GM12864 (cell line): ENCODE data around the gene RNU6-8.
A peak's percentile ranks its signal among the peaks of the same experiment; 100 is the strongest.

Experiments used
- DNase-seq: peaks from one replicate; pipeline ENCODE4 v3.0.0-alpha.2; 2011; ENCODE audit warnings: low read depth
- H3K4me3 ChIP-seq: 2 replicates; pipeline ENCODE4 v1.5.1; 2011; ENCODE audit warnings: mild to moderate bottlenecking, low read depth, low read length, control low read depth
- TF ChIP-seq, protein P1 (sequence below): IDR thresholded peaks from 2 replicates; pipeline ENCODE4 v1.5.1; 2011; ENCODE audit warnings: low read depth, mild to moderate bottlenecking, moderate library complexity, low read length, control low read depth, inconsistent platforms; ENCODE audit errors: missing control alignments

The RNU6-8 gene

DNA sequence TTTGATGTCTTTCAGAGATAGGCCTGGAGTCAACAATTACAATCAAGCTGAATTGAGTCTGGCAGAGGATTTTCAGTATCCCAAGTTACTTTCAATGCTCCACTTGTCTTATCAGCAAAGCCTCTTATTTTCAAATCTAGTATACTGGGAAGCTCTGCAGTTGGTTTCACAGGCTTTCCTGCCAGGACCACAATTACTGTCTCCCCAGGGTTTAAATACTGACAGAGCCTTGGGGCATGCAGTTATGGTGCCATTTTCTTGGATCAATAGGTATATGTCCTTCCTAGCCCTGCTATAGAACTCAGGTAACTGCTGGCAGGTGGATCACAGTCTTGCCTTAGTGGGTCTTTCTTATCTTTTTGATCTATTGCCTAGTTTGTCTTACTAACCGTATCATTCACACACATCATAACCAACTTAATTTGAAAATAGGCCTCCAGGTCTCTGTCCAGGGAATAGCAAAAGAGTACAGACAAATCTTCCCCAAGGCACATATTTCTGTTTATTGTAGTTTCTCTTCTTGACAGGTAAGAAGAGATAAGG is 22.4 kb upstream of the RNU6-8 start:
- TF ChIP-seq, protein P1, sequence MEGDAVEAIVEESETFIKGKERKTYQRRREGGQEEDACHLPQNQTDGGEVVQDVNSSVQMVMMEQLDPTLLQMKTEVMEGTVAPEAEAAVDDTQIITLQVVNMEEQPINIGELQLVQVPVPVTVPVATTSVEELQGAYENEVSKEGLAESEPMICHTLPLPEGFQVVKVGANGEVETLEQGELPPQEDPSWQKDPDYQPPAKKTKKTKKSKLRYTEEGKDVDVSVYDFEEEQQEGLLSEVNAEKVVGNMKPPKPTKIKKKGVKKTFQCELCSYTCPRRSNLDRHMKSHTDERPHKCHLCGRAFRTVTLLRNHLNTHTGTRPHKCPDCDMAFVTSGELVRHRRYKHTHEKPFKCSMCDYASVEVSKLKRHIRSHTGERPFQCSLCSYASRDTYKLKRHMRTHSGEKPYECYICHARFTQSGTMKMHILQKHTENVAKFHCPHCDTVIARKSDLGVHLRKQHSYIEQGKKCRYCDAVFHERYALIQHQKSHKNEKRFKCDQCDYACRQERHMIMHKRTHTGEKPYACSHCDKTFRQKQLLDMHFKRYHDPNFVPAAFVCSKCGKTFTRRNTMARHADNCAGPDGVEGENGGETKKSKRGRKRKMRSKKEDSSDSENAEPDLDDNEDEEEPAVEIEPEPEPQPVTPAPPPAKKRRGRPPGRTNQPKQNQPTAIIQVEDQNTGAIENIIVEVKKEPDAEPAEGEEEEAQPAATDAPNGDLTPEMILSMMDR: no peak
- DNase-seq: no peak
- H3K4me3 ChIP-seq: no peak overlapping the region

DNA sequence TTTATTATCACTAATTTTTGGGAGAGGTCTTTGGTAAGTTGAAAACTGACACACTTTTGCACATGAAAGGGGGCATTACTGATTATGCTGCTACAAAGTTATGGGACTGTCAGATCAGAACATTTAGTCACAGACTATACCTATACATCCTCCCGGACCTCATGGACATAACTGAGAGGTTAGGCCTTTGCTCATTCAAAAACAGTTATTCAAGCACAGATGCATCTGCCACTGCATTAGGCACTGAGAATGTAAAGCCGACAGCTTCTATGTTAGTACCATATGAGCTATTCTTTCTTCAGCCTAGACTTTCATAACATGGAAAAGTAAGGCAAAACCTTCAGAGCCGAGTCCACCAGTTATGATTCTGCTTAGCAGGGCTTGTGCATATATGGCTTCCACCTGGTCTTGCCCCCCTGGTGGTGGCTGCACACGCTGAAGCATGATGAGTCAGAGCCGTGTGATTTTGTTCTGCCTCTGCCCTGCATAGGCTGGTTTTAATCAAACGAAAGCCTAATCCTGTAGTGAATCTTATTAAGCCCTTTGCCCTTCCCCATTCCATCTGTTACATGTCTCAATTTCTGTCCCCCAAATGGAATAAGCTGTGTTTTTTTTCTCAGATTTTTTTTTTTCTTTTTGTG is 21.8 kb upstream of the RNU6-8 start:
- DNase-seq: no peak
- TF ChIP-seq, protein P1: peak; percentile 42
- no peak overlapping the region for H3K4me3 ChIP-seq

DNA sequence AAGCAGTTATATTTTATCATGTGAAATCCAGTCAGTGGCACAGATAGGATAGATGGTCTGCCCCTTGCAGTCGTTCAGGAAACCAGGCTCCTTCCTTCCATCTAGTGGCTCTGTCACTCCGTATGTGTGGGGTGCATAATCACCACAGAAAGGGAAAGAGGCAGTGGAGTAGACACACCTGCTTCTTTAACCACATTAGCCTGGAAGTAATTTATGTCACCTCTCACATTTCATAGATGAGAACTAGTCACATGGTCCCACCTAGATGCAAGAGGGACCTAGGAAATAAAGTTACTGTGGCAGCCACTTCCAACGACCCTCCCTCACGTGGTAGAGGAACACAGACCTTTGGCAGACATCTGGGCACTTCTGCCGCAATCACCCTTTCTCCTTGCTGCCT is 14.2 kb upstream of the RNU6-8 start:
- no peak for DNase-seq
- TF ChIP-seq, protein P1: no peak
- no peak overlapping the region for H3K4me3 ChIP-seq

DNA sequence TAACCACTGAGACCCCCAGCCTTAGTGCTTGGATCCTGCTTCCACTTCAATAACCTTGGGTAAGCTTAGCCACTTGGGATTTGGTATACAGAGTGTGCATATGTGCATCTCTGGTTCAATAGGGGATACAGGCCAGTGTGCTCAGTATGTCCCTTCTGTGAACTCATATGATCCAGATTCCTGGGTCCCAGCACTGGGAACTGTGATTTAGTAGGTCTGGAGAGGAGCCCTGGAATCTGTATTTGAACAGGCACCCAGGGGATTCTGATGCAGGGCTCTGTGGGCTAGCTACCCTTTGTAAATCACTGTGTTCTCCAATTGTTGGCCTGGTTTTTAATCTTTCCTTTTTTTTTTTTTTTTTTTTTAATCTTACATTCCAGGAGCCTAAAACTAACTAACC is 9.8 kb upstream of the RNU6-8 start:
- TF ChIP-seq, protein P1: no peak
- no peak for DNase-seq
- no peak overlapping the region for H3K4me3 ChIP-seq

DNA sequence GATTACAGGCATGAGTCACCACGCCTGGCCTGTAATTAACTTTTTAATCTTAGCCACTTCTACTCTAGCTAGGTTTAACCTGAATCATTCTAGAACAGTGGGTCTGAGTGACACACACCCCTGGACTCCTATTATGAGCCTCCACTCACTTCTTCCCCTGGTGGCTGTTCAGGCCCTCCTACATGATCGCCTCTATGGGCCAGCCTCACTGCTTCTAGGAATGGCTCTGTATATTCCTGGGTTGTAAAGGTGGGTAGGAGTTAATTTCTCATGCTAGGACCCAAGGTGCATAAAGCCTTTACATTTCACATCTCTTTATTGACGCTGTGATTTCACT is 8.0 kb upstream of the RNU6-8 start:
- TF ChIP-seq, protein P1: no peak
- no peak for DNase-seq
- no peak overlapping the region for H3K4me3 ChIP-seq

DNA sequence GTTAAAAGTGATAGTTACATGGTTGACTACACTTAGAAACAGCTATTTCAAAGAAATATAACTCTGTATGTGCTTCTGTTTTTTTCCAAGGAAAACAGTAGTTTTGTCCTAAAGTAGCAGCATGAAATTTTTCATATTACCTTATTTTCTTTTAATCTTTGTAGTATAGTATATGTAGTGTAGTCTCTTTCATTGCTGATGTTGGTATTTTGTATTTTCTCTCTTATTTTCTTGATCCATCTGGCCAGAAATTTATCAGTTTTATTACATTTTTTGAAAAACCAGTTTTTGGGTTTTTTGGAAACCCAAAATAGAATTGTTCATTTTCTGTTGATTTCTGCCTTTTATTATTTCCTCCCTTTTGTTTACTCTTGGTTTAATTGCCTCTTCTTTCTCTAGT is 6.4 kb upstream of the RNU6-8 start:
- TF ChIP-seq, protein P1: no peak
- DNase-seq: no peak

DNA sequence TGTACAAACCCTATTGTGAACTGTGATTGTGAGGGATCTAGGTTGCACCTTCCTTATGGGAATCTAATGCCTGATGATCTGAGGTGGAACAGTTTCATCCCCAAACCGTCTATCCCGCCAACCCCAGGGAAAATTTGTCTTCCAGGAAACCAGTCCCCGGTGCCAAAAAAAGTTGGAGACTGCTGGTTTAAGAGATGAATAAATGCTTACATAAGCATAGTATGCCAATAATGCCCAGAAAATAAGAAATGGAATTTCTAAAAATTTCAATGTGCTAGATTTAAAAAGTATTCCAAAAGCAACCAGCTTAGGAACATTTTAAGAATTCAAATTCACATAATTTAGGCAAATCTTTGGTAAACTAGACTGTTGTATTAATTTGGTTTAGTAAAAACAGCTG is 5.4 kb upstream of the RNU6-8 start:
- DNase-seq: no peak
- TF ChIP-seq, protein P1: no peak
- no peak overlapping the region for H3K4me3 ChIP-seq

More for the DNA sequence above, 6.4 kb upstream of the RNU6-8 start:
- H3K4me3 ChIP-seq: no peak overlapping the region
